ENCODE results near the gene FGFR1OP2.

- TF ChIP-seq, protein P1, sequence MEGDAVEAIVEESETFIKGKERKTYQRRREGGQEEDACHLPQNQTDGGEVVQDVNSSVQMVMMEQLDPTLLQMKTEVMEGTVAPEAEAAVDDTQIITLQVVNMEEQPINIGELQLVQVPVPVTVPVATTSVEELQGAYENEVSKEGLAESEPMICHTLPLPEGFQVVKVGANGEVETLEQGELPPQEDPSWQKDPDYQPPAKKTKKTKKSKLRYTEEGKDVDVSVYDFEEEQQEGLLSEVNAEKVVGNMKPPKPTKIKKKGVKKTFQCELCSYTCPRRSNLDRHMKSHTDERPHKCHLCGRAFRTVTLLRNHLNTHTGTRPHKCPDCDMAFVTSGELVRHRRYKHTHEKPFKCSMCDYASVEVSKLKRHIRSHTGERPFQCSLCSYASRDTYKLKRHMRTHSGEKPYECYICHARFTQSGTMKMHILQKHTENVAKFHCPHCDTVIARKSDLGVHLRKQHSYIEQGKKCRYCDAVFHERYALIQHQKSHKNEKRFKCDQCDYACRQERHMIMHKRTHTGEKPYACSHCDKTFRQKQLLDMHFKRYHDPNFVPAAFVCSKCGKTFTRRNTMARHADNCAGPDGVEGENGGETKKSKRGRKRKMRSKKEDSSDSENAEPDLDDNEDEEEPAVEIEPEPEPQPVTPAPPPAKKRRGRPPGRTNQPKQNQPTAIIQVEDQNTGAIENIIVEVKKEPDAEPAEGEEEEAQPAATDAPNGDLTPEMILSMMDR (IDR thresholded peaks at IDR 0.05): no peak
- TF ChIP-seq POLR2A (IDR thresholded peaks at IDR 0.05): no peak
Observed at GRCh38 chr12:26896913-26897312, 41.4 kb upstream of the FGFR1OP2 start.

Measured in suprapubic skin (tissue), 3 donors.